NCI-H2107 (cell line): ENCODE data around the gene SLC25A13.

Experiments
- DNase-seq: peaks from one replicate; lab custom pipeline; 2025; lab: John Stamatoyannopoulos, UW

SLC25A13 gene

GRCh38 chr7:96089511-96089910, 232.4 kb downstream of the SLC25A13 start:
- DNase-seq: no peak

- DNase-seq: no peak
These were observed 233.3 kb downstream of the SLC25A13 start for GRCh38 chr7:96088579-96088978.

DNA sequence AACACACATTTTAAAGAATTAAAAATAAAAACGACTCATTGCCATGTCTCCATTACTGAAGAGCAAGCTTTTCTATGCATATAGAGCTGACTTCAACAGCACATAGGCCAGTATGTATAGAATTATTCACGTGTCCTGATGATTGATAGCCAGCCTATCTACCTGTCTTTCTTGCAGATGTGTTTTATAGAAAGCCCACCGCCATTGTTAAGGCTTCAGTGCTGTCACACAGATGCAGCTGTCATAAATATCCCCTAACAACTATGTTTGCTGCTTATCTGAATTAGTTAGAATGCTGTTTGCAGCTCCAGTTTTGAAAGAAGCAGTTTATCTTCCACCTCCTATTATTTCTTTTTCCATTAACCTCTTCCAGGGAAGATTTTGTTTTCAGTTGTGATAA, 235.9 kb downstream of the SLC25A13 start:
- DNase-seq: no peak

DNA sequence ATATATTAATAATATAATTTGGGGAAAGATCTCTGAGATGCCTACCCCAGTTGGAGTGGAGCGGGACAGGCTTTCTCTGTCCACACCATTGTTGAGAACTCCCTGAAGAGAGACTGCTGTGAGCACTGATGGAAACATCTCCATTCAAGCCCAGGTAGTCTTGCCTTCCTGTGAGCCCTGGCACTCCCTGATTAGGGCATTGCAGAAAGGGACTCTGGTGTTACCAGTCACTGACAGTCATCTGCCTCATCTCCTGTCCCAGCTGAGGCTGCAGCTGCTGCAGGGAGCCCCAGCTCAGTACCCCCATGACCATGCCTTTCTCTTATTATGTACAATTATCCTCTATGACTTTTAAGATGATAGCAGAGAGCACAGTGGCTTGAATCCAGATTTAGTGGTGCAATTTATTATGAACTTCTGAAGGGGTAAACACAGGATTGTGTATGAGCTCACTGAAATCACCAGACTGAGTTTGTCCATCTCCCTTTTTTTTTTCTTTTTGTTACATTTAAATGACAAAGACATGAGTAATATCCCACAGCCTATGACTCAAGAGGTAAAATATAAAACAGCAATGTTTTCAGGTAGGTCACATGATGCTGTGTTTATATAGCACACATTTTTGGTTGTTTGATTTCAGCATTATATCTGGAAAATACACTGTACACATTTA, 236.9 kb downstream of the SLC25A13 start:
- DNase-seq: no peak

GRCh38 chr7:96080027-96080426, 241.9 kb downstream of the SLC25A13 start:
- DNase-seq: no peak

DNA sequence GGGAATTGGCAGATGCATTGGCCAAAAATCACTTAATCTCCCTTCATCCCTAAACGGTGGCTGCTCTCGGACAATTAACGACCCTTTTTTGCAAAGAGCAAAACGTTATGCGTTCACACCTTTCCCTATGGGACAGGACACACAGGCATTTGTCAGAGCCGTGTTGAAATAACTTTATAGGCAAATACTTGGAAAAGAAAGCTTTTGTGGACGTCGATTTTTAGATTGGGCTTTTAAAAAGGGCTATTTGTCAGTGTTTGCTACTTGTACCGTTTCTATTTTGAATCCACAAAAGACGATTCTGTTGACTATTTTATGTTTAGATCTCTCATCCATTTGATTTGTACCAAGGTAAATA, 245.6 kb downstream of the SLC25A13 start:
- DNase-seq: no peak

- peak; percentile 36 for DNase-seq
These were observed 246.2 kb downstream of the SLC25A13 start for GRCh38 chr7:96075510-96076349.

GRCh38 chr7:96074871-96075270, 247.0 kb downstream of the SLC25A13 start:
- no peak for DNase-seq
